ENCODE measurements around the gene ZBTB24. TPM values are rescaled to one million over a fixed set of nuclear protein-coding genes. Genes with fewer than 3 reads are reported as not detected.

The ZBTB24 gene
- total RNA-seq, 1 experiment from 2014 or later: 10.4 TPM

- no TSS peak for BruUV-seq (replicated peaks)
- no peak overlapping the region for H3K27ac Mint-ChIP-seq (ENCODE audit: low read depth, unreplicated experiment)
- DNase-seq (ENCODE audit: unreplicated experiment): no peak
- no peaks in the 10 kb centered on the region for H3K9me3 Mint-ChIP-seq (ENCODE audit: unreplicated experiment)
- intact Hi-C loops (cut with micrococcal nuclease): no loop called here
- CTCF ChIA-PET: no interaction called here
- H3K4me3 Mint-ChIP-seq (ENCODE audit: unreplicated experiment): no peak overlapping the region
- peaks cover 12% of the 10 kb centered on the region for H3K27me3 Mint-ChIP-seq (ENCODE audit: insufficient read depth, unreplicated experiment)
- peaks cover 6% of the 10 kb centered on the region for H3K4me1 Mint-ChIP-seq (ENCODE audit: insufficient read depth, unreplicated experiment)
- TF ChIP-seq CTCF (IDR thresholded peaks at IDR 0.05; ENCODE audit: unreplicated experiment): no peak
- POLR2A ChIA-PET: no interaction called here
- H3K36me3 Mint-ChIP-seq (ENCODE audit: insufficient read depth, unreplicated experiment): no peaks in the 10 kb centered on the region
Observed at GRCh38 chr6:109516929-109517328, 33.9 kb upstream of the ZBTB24 start.

- CTCF ChIA-PET: interaction anchor here (0.6 to 1.5 kb wide), 3 partner anchors 10 to 120 kb away, joined by 3 to 4 read pairs (median 4); no protein-coding TSS in a partner anchor
- POLR2A ChIA-PET: interaction anchor here (0.7 kb wide), 1 partner anchor 625 kb away, joined by 3 read pairs; no protein-coding TSS in a partner anchor
- Mint-ChIP-seq H3K27me3 (ENCODE audit: insufficient read depth, unreplicated experiment) (peaks cover 2% of the 10 kb centered on the region), H3K36me3 (ENCODE audit: insufficient read depth, unreplicated experiment) (no peaks in the 10 kb centered on the region), H3K27ac (ENCODE audit: low read depth, unreplicated experiment) (no peak overlapping the region), H3K9me3 (ENCODE audit: unreplicated experiment) (no peaks in the 10 kb centered on the region), H3K4me3 (ENCODE audit: unreplicated experiment) (no peak overlapping the region), H3K4me1 (ENCODE audit: insufficient read depth, unreplicated experiment) (peaks cover 6% of the 10 kb centered on the region)
- BruUV-seq (replicated peaks): no TSS peak
- no peak for TF ChIP-seq CTCF (IDR thresholded peaks at IDR 0.05; ENCODE audit: unreplicated experiment)
- DNase-seq (ENCODE audit: unreplicated experiment): no peak
- intact Hi-C loops (cut with micrococcal nuclease): no loop called here
Observed at GRCh38 chr6:109515781-109516409, 32.9 kb upstream of the ZBTB24 start.

DNA sequence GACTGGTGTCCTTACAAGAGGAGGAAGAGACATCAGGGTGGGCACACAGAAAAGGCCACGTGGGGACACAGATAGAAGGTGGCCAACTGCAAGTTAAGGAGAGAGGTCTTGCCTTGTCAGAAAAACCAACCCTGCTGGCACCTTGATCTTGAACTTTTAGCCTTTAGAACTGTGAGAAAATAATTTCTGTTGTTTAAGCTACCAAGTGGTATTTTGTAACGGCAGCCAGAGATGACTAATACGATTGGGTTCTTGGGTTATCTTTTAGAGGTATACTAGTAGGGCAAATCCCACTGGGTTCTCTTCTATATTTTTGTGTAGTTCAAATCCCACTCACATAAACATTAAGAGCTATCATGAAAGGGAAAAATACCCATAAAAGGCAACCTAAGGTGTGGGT is 31.9 kb upstream of the ZBTB24 start:
- intact Hi-C loops (cut with micrococcal nuclease): no loop called here
- Mint-ChIP-seq H3K27ac (ENCODE audit: low read depth, unreplicated experiment) (no peak overlapping the region), H3K27me3 (ENCODE audit: insufficient read depth, unreplicated experiment) (no peaks in the 10 kb centered on the region), H3K4me3 (ENCODE audit: unreplicated experiment) (no peak overlapping the region), H3K36me3 (ENCODE audit: insufficient read depth, unreplicated experiment) (no peaks in the 10 kb centered on the region), H3K9me3 (ENCODE audit: unreplicated experiment) (no peaks in the 10 kb centered on the region), H3K4me1 (ENCODE audit: insufficient read depth, unreplicated experiment) (peaks cover 6% of the 10 kb centered on the region)
- TF ChIP-seq CTCF (IDR thresholded peaks at IDR 0.05; ENCODE audit: unreplicated experiment): no peak
- DNase-seq (ENCODE audit: unreplicated experiment): no peak
- POLR2A ChIA-PET: no interaction called here
- CTCF ChIA-PET: interaction anchor here (1.2 to 1.5 kb wide), 2 partner anchors 11 to 12 kb away, joined by 3 to 4 read pairs; no protein-coding TSS in a partner anchor
- no TSS peak for BruUV-seq (replicated peaks)

GRCh38 chr6:109513571-109514071 is 30.6 kb upstream of the ZBTB24 start:
- H3K4me1 Mint-ChIP-seq (ENCODE audit: insufficient read depth, unreplicated experiment): peaks cover 6% of the 10 kb centered on the region
- no peaks in the 10 kb centered on the region for H3K36me3 Mint-ChIP-seq (ENCODE audit: insufficient read depth, unreplicated experiment)
- H3K27me3 Mint-ChIP-seq (ENCODE audit: insufficient read depth, unreplicated experiment): no peaks in the 10 kb centered on the region
- no peak overlapping the region for H3K27ac Mint-ChIP-seq (ENCODE audit: low read depth, unreplicated experiment)
- ChIA-PET CTCF (no interaction called here), POLR2A (no interaction called here)
- intact Hi-C loops (cut with micrococcal nuclease): no loop called here
- no TSS peak for BruUV-seq (replicated peaks)
- TF ChIP-seq CTCF (IDR thresholded peaks at IDR 0.05; ENCODE audit: unreplicated experiment): no peak
- no peak overlapping the region for H3K4me3 Mint-ChIP-seq (ENCODE audit: unreplicated experiment)
- DNase-seq (ENCODE audit: unreplicated experiment): no peak
- H3K9me3 Mint-ChIP-seq (ENCODE audit: unreplicated experiment): no peaks in the 10 kb centered on the region

Measured in MCF 10A (cell line).